GM18909 (cell line): ENCODE results near the gene CCL14.
"Not testable (repeated sequence)": the region's sequence is repeated elsewhere in the genome, so short reads cannot be mapped to it uniquely, and the experiment has no call there.

ENCODE experiments used
- ATAC-seq: cut with Tn5 transposase; IDR thresholded peaks from one replicate; pipeline ENCODE4 v1.9.1; 2021; ENCODE audit warnings: mild to moderate bottlenecking; ENCODE audit not compliant: unreplicated experiment, poor library complexity

The CCL14 gene

DNA sequence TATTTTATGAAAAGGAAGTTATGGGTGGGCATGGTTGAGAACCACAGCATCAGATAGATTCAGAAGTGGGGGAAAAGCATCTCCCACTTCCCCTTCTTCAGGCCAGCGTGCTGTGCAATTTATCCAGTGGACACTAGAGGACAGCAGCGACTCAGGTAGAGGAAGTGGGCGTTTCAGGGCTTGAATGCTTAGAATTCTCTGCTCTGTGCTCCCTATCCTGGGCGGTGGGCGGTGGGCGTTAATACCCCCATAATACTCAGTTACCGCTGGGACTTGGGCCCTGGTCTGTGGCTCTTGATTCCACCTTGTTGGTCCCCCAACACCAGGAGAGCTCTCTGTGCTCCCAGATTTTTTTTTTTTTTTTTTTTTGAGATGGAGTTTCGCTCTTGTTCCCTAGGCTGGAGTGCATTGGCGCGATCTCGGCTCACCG is 39.4 kb downstream of the CCL14 start:
- ATAC-seq = no peak

DNA sequence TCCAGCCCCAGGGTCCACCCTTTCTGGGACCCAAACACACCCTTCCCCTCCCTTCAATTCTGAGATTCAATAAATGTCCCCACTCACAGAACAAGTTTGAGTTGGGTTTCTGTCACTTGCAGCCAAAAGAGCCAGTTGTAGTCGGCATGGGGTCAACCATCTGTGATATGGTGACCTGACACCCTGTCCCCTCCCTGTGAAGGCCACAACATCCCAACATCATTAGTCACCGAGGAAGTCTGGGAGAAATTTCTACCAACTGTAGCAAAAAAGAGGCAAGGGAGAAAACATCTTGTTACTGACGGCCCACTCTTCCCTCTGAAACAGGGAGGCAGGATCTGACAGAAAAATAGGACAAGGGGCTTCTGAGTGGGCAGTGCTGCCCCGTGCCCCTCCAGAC is 42.4 kb downstream of the CCL14 start:
- no peak for ATAC-seq

DNA sequence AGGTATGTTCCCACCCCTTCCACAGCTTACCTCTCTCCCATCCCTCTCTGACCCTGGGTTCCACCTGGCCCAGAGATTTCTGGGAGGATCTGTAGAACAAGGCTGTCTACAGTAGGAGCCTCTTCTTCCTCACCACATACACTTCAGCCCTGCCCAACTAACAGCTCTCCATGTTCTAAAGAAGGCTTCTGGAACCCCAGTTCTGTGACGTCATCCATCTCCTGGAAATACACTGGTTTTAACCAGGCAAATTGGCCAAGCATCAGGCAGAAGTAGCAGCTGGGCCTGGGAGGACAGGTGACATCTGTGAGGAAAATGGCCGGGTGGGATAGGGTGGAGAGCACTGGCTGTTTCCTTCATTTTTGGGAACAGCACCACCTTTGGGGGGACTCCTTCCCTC is 43.0 kb downstream of the CCL14 start, which contains the start of gene LYZL6:
LYZL6 (minus strand) TSS at position 177 of the 400 bp plus-strand sequence. CDS start 4,357 bp downstream, outside the sequence.
- ATAC-seq = no peak

DNA sequence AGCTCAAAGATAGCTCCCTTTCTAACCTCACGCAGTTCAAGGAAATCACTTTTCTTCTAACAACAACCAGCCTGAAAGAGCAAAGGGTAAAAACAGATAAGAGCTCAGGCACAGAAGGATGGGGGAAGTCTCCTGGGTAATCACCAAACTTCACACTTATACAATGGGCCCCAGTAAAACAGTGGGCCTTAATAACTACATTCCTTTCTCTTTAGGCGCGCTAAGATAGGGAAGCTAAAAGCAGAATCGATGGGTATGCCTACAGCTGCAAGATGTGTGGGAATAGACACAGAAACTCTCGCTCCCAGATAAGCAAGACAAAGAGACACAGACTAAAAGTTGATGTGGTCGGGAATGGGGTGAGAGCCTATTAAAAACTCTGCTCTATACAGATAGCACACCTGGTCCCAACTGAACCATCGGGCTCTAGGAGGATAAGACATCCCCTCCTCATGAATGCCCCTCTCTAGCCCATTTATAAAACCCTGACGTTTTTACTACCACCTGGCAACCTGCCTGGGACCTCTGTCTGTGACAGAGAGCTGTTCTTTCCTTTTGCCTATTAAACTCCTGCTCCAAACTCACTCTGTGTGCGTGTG is 43.8 kb downstream of the CCL14 start:
- ATAC-seq = no peak

DNA sequence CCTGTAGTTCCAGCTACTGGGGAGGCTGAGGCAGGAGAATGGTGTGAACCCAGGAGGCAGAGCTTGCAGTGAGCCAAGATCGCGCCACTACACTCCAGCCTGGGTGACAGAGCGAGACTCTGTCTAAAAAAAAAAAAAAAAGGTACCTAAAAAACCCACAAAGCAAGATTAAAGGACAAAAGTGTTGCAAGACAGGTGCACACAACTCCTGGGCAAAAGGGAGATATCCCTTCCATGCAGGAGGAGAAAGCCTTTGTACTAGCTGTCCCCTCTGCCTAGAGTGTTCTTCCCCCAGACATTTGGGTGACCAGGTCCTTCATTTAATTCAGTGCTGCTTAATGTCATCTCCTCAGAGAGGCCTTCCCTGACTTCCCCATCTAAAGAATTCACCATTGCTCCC is 48.0 kb downstream of the CCL14 start:
- ATAC-seq = not testable (repeated sequence)

DNA sequence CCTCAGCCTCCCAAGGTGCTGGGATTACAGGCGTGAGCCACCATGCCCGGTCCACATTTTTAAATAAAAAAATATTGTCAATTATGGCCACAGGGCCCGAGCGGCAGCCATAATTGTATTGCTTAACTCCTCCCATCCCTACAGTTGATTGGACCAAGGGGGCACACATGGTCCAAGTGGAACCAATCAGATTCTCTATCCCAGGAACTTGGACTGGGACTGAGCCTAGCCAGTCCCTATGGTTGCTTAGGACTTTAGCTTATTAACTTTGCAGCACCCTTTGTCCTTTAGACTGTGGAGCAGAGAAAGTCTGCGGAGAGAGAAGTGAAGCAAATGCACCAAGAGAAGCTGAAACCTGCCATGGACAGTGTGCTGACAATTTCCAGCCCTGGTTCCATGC is 50.5 kb downstream of the CCL14 start:
- ATAC-seq = no peak

DNA sequence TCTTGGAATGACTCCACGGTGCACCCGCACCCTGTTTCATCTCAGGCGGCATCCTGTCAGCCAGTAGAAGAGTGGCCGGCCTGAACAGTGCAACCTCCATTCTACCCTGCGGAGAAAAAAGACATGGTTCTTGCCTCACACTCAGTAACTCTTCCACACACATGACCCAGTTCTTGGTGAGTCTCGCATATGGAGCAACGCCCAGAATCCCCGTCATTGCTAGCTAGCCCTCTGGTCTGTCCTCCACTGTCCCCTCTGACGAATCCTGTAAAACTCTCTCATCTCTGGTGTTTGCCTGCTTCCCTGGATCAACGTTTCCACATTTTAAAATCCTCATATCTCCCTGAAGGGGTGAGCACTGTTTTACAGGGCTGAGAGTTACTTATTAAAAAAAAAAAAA is 51.8 kb downstream of the CCL14 start:
- ATAC-seq = no peak
